CD4-positive, alpha-beta T cell treated with Interferon gamma for 1 hour (primary cell): ENCODE results near the gene DMGDH.

ENCODE experiments used
- DNase-seq: peaks from one replicate; pipeline ENCODE4 v3.0.0-alpha.2; 2020

DMGDH gene

DNA sequence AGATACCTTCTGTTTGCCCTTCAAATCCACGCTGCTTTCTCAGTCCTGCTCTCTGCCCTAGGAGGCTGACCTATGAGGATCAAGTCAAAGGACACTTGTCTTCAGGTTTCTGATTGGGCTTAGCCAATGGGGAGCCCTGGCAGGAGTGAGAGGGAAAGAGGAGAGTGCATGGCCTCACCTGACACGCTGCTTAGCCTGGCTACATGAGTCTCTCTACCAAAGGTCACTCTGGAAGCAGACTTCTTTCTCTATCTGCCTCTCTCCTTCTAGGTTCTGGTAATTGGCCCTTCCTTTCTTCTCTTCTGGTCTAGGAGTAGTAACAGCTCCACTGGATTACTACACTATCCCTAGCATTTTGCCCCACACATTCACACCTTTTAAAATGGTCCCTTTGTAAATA lies 97.5 kb downstream of the DMGDH start:
- no peak for DNase-seq

DNA sequence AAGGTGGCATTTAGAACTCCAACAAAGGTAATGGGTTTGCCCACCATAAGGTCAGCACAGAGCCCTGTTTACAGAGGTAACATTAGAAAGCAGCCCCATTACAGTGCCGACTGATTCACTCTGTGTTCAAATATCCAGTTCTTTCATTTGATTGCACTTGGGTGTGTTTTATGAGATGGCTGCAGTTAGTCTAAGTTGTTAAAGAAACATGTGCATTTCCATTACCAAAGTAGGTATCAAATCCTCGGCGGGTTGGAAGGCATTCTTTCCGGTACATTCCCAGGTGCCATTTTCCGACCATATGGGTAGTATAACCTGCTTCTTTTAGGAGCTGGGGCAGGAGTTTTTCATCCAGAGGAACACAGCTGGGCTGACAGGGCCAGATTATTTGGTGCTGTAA lies 100.7 kb downstream of the DMGDH start:
- no peak for DNase-seq

DNA sequence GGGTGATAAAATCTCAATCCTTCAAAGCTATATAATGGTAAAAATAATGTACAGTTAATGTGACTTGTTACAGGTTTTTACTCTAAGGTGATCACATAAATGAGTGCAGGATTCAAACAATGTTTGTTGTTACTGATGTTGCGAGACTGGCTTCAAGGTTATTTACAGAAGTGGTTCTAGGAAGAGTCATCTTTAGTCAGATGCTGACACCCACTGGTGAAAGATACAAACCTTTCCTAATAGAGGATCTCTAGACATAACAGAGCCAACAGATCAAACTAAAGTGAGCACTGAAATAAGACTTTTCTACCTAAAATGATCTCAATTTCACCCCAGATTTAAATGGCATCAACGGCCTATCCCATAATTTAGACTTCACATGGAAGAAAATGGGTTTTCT lies 104.6 kb downstream of the DMGDH start:
- DNase-seq = no peak

DNA sequence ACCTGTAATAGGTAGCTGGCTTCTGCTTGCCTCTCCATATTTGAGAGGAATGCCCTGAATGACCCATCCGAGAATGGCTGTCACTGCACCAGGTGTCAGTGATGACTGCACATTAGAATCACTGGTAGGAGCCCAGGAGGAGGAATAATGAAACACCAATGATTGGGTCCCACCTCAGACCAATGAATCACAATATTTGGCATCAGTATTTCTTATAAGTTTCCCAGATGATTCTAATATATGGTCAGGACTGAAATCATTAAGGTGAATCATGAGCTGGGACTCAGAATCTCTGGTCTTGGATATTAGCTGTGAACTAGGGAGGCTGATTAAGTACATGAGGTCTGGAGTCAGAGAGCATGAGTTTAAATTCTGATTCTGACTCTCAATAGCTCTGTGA lies 107.7 kb downstream of the DMGDH start:
- no peak for DNase-seq

DNA sequence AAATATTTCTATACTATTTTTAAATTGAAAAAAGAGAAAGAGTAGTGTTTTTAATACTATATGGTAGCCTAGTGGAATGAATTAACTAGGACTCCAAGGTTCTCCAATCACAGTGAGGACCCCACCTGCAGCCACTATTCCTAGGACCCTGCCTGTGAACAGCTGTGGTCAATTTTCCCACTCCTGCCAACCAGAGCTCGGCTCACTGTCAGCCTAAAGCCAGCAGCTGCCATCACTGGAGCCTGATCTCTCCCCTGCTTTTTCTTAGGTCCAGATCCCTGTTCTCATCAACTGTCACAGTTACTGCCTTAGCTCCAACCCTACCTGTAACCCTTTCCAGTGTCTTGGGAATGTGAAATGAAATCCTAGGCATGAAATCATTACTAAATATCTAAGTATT lies 109.7 kb downstream of the DMGDH start:
- no peak for DNase-seq

DNA sequence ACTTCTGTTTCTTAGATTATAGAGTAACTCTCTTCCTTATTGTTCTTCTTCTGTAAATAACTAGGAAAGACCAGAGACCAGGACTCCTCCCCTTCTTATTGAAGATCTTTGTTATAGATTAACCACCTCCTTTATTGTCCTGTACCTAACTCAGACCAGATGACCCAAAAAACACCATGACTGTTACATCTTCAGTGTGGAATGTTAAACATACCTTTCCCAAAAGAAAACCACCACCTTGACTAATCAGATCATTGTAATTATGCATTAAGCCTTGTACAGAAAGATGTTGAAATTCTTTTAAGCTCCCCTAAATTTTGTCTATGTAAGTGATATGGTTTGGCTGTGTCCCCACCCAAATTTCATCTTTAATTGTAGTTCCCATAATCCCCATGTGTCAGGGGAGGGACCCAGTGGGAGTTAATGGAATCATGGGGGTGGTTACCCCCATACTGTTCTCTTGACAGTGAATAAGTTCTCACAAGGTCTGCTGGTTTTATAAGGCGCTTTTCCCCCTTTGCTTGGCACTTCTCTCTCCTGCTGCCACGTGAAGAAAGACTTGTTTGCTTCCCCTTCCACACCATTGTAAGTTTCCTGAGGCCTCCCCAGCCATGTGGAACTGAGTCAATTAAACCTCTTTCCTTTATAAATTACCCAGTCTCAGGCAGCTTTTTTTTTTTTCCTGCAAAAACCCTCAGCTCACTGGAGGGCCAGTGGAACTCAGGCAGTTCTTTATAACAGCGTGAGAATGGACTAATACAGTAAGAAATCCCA lies 110.6 kb downstream of the DMGDH start:
- DNase-seq = no peak

DNA sequence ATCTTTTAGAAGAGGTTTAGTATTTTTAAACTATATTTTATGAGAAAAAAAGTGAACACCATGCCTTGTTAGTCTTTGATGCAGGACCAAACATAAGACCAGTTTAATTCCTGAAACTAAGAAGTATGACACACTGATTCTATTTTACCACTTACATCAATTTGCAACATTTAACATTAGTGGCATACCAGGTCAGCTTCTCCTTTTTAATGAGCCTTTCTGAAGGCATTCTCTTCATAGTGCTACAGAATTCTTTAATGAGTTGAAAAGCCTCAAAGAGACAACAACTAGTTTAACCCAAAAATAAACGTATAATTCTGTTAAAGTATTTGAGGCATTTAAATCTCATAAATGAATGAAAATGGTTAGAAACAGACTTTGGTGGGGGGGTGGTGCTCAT lies 112.6 kb downstream of the DMGDH start:
- no peak for DNase-seq

DNA sequence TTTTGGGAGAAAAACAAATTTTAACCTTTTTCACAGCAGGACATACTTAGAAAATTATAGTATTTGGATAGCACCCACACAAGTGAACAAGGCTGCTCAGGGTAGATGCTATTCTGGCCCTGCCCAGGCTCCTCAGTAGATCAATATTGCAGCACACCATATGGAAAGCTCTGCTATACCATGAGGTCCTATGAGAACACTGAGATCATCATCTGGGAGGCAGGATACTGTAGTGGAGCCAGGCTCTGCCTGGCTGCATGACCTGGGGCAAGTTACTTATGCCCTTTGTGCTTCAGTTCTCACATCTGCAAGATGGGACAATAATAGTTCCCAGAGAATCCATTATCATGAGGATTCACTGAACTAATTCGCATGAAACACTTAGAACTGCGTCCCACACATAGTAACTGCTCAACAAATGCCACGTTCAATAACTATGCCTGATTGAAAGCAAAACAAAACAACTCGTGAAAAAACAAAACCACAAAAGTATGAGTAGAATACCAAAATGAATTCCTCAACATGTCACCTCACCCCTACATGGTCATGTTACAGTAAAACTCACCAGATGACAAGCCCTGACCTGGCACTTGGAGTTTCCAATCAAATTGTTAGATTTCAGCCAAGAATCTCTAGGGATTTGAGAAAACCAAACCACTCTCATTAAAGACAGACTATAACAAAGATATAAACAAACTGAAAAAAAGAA lies 116.2 kb downstream of the DMGDH start:
- no peak for DNase-seq
